SK-N-MC (cell line): Measurements from ENCODE around the gene MAMDC4.

ENCODE experiments used
- EZH2 ChIP-seq: fragments of 200-600 bp; sonication (generic); IDR thresholded peaks from one replicate; pipeline ENCODE4 v1.6.1; 2017; ENCODE audit warnings: antibody characterized with exemption
- FOXP2 ChIP-seq: optimal IDR thresholded peaks from 2 replicates; pipeline ENCODE3; 2011; ENCODE audit warnings: mild to moderate bottlenecking, moderate library complexity; ENCODE audit not compliant: insufficient read depth; ENCODE audit errors: extremely low read length, control extremely low read depth
- POLR2AphosphoS5 ChIP-seq: IDR thresholded peaks from 2 replicates; pipeline ENCODE4 v1.6.1; 2012; ENCODE audit warnings: mild to moderate bottlenecking, low read depth, low read length, borderline replicate concordance

- TF ChIP-seq POLR2AphosphoS5 (no peak; the same call in 1 of the 2 replicates), EZH2 (no peak), FOXP2 (no peak)
These were observed 37.7 kb downstream of the MAMDC4 start for GRCh38 chr9:136889858-136890257.
